HCT116 (cell line): ENCODE data around the gene CARD14. TPM values are rescaled to one million over a fixed set of nuclear protein-coding genes. Genes with fewer than 3 reads are reported as not detected.
A peak's percentile ranks its signal among the peaks of the same experiment; 100 is the strongest.

ENCODE experiments used
- CBX3 ChIP-seq: IDR thresholded peaks from 2 replicates; pipeline ENCODE4 v1.6.1; 2012; ENCODE audit warnings: low read depth
- CEBPB ChIP-seq: IDR thresholded peaks from 2 replicates; pipeline ENCODE4 v1.6.1; 2012; ENCODE audit warnings: low read depth
- EZH2phosphoT487 ChIP-seq: fragments of 200-600 bp; IDR thresholded peaks from 2 replicates; pipeline ENCODE4 v1.6.1; 2018; ENCODE audit warnings: antibody characterized with exemption, borderline replicate concordance
- POLR2AphosphoS5 ChIP-seq: IDR thresholded peaks from 2 replicates; pipeline ENCODE4 v1.6.1; 2011; ENCODE audit warnings: mild to moderate bottlenecking, low read depth, low read length, moderate library complexity
- SIN3A ChIP-seq: IDR thresholded peaks from 2 replicates; pipeline ENCODE4 v1.6.1; 2012; ENCODE audit warnings: low read depth
- YY1 ChIP-seq: IDR thresholded peaks from 2 replicates; pipeline ENCODE4 v1.6.1; 2011; ENCODE audit warnings: low read length, low read depth, moderate library complexity, mild to moderate bottlenecking; ENCODE audit not compliant: insufficient replicate concordance; ENCODE audit errors: extremely low read depth
- ZFX ChIP-seq: fragments of 450-650 bp; IDR thresholded peaks from 2 replicates; pipeline ENCODE4 v1.6.1; 2017
- ZNF274 ChIP-seq: fragments of 200-500 bp; sonication (Bioruptor generic); IDR thresholded peaks from 2 replicates; pipeline ENCODE4 v1.6.1; 2014; ENCODE audit warnings: mild to moderate bottlenecking, low read depth, low read length, inconsistent platforms
- total RNA-seq: library from RNA; stranded (reverse); gene quantifications from one replicate; pipeline ENCODE4 v1.2.1, GENCODE V29; 2021; ENCODE audit not compliant: unreplicated experiment
- TF ChIP-seq, protein P1 (sequence below): IDR thresholded peaks from 2 replicates; pipeline ENCODE4 v1.6.1; 2011; ENCODE audit warnings: mild to moderate bottlenecking, low read length, moderate library complexity; ENCODE audit not compliant: insufficient replicate concordance; ENCODE audit errors: extremely low read depth
- TF ChIP-seq, protein P2 (sequence below), 3 experiments: fragments of 200-600 bp in 1 of 3; sonication (generic) in 1 of 3; IDR thresholded peaks in 2 of 3; conservative IDR thresholded peaks in 1 of 3; 2 replicates each; pipeline ENCODE4 v1.5.1; 2012 to 2017; ENCODE audit warnings: low read depth in 2 of 3, low read length in 2 of 3, antibody characterized with exemption in 1 of 3, borderline replicate concordance in 1 of 3, control low read depth in 1 of 3, mild to moderate bottlenecking in 1 of 3, mixed read lengths in 1 of 3, mixed run types in 1 of 3, moderate library complexity in 1 of 3; ENCODE audit not compliant: insufficient read depth in 1 of 3
- TF ChIP-seq, protein P3 (sequence below): IDR thresholded peaks from 2 replicates; pipeline ENCODE4 v1.6.1; 2012

Gene CARD14
- total RNA-seq, 1 experiment from 2014 or later, result 0.25 TPM

DNA sequence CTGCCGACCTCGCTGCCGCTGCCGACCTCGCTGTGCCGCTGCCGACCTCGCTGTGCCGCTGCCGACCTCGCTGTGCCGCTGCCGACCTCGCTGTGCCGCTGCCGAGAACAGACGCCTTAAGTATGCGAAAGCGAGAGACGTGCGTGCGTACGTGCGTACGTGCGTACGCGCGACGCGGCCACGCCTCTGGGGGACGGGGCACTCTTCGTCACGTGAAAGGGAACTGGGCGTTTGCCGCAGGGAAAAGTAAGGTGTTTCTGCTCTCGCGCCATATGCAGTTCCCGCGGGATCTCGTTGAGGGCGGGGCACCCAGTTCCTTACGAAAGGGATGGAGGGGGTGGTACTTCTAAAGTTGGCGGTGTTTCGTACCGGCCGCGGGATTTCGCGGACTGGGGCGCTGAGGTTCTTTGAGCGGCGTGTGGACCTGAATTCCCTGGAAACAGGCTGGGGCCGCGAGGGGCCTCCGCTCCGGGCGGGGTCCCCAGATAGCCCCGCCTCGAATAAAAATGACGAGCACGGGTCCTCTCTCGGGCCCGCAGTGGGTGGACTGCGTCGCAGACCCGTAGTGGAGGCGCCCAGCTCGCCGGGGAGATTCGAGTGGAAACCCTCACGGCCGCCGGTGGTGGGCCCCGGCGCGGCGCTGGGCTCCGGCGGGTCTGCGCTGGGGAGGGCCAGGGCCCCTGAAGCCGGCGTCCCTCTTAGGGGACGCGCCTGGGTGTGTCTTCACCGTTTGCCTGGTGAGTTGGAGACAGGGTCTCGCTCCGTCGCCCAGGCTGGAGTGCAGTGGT is 22.6 kb upstream of the CARD14 start, which contains the start of gene EIF4A3 (continued):
- TF ChIP-seq CEBPB, result no peak
- peak; percentile 87 for TF ChIP-seq POLR2AphosphoS5
- TF ChIP-seq SIN3A, result peak; percentile 95
- TF ChIP-seq ZFX, result peak; percentile 90
- TF ChIP-seq, protein P1, sequence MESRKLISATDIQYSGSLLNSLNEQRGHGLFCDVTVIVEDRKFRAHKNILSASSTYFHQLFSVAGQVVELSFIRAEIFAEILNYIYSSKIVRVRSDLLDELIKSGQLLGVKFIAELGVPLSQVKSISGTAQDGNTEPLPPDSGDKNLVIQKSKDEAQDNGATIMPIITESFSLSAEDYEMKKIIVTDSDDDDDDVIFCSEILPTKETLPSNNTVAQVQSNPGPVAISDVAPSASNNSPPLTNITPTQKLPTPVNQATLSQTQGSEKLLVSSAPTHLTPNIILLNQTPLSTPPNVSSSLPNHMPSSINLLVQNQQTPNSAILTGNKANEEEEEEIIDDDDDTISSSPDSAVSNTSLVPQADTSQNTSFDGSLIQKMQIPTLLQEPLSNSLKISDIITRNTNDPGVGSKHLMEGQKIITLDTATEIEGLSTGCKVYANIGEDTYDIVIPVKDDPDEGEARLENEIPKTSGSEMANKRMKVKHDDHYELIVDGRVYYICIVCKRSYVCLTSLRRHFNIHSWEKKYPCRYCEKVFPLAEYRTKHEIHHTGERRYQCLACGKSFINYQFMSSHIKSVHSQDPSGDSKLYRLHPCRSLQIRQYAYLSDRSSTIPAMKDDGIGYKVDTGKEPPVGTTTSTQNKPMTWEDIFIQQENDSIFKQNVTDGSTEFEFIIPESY, result peak; percentile 97
- TF ChIP-seq ZNF274, result no peak
- no peak for TF ChIP-seq EZH2phosphoT487
- TF ChIP-seq YY1, result no peak
- TF ChIP-seq CBX3, result no peak
- TF ChIP-seq, protein P2, sequence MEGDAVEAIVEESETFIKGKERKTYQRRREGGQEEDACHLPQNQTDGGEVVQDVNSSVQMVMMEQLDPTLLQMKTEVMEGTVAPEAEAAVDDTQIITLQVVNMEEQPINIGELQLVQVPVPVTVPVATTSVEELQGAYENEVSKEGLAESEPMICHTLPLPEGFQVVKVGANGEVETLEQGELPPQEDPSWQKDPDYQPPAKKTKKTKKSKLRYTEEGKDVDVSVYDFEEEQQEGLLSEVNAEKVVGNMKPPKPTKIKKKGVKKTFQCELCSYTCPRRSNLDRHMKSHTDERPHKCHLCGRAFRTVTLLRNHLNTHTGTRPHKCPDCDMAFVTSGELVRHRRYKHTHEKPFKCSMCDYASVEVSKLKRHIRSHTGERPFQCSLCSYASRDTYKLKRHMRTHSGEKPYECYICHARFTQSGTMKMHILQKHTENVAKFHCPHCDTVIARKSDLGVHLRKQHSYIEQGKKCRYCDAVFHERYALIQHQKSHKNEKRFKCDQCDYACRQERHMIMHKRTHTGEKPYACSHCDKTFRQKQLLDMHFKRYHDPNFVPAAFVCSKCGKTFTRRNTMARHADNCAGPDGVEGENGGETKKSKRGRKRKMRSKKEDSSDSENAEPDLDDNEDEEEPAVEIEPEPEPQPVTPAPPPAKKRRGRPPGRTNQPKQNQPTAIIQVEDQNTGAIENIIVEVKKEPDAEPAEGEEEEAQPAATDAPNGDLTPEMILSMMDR (IDR thresholded peaks at IDR 0.05 in 2 of 3, conservative IDR thresholded peaks at IDR 0.05 in 1 of 3; ENCODE audit: borderline replicate concordance in 1 of 3, insufficient read depth in 1 of 3, low read depth in 2 of 3, low read length in 2 of 3), result no peak
- TF ChIP-seq, protein P3, sequence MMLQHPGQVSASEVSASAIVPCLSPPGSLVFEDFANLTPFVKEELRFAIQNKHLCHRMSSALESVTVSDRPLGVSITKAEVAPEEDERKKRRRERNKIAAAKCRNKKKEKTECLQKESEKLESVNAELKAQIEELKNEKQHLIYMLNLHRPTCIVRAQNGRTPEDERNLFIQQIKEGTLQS, result no peak
